AG04449 (cell line): ENCODE data around the gene ST6GALNAC2.

ENCODE experiments used
- CTCF ChIA-PET: fragments of 350-600 bp; formaldehyde crosslinking; extraction: SDS; loops from one replicate; lab custom pipeline; 2021; ENCODE audit warnings: antibody characterized with exemption; lab: Yijun Ruan, JAX
- POLR2A ChIA-PET: fragments of 400-600, 350-600 bp; formaldehyde crosslinking; extraction: SDS; loops from one replicate; lab custom pipeline; 2020; ENCODE audit warnings: antibody characterized with exemption, inconsistent platforms; lab: Yijun Ruan, JAX
- DNase-seq: peaks from one replicate; pipeline ENCODE4 v3.0.0-alpha.2; 2010; ENCODE audit warnings: low read depth, low spot score
- H3K4me3 ChIP-seq: 2 replicates; pipeline ENCODE4 v1.5.1; 2011; ENCODE audit warnings: low read depth, mild to moderate bottlenecking, control low read depth, low read length
- CTCF ChIP-seq: IDR thresholded peaks from one replicate; pipeline ENCODE4 v1.5.1; 2011; ENCODE audit warnings: mild to moderate bottlenecking, moderate library complexity, low read length, control low read depth, inconsistent platforms; ENCODE audit not compliant: insufficient read depth; ENCODE audit errors: missing control alignments

The ST6GALNAC2 gene

GRCh38 chr17:76582660-76583059 lies 3.0 kb downstream of the ST6GALNAC2 start:
- ChIA-PET CTCF (no interaction called here), POLR2A (no interaction called here)
- DNase-seq: no peak
- TF ChIP-seq CTCF: no peak
- H3K4me3 ChIP-seq: no peak overlapping the region

- ChIA-PET CTCF (interaction anchor here (0.7 to 1.4 kb wide), 2 partner anchors 42 to 59 kb away, joined by 3 to 6 read pairs; no protein-coding TSS in a partner anchor), POLR2A (no interaction called here)
- no peak overlapping the region for H3K4me3 ChIP-seq
- DNase-seq: no peak
- TF ChIP-seq CTCF: no peak
Measured at GRCh38 chr17:76581515-76581914, 4.1 kb downstream of the ST6GALNAC2 start.

DNA sequence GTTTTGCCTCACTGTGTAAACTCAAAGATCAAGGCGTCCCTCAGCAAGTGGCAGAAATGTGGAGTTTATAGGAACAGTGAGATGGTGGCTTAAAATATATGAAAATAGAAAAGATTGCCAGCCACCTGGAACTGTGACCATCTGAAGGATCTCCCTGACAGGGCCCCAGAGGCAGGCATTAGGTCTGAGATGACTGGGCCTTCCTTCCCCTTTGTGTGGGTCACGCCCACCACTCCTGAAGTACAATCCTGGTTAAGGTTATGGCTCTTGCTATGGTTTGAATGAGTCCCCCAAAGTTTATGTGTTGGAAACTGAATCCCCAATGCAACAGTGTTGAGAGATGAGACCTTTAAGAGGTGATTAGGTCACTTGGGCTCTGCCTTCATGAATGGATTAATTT lies 6.4 kb downstream of the ST6GALNAC2 start:
- no peak overlapping the region for H3K4me3 ChIP-seq
- DNase-seq: no peak
- CTCF ChIA-PET: interaction anchor here (0.9 to 1.1 kb wide), 2 partner anchors 44 to 63 kb away, joined by 3 to 6 read pairs; no protein-coding TSS in a partner anchor
- no peak for TF ChIP-seq CTCF
- POLR2A ChIA-PET: no interaction called here

DNA sequence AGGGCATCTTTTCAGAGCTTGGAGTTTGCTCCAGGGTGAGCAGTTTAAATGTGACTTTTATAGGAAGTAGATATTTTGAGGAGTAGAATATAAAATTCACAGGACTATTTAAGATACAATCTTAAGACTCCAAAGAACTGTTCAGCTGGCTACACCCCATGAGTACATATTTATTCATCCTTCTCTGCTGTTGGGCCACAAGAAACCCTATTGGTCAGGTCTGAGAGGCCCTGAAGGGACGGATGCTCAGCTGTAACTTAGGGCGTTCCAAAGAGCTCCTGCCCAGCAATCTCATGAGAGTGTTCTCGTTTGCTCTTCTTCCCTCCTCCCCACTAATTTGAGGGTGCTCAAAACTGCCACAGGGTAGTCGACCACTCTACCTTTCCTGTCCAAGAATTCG lies 7.3 kb downstream of the ST6GALNAC2 start:
- TF ChIP-seq CTCF: no peak
- no peak for DNase-seq
- ChIA-PET POLR2A (no interaction called here), CTCF (interaction anchor here (0.9 to 3.9 kb wide), 5 partner anchors 8 to 62 kb away, joined by 3 to 14 read pairs (median 3); partner anchors contain the start of gene ST6GALNAC2)
- H3K4me3 ChIP-seq: no peak overlapping the region

GRCh38 chr17:76577876-76578275 lies 7.8 kb downstream of the ST6GALNAC2 start:
- ChIA-PET CTCF (interaction anchor here (1.0 to 3.9 kb wide), 6 partner anchors 8 to 55 kb away, joined by 3 to 14 read pairs (median 3); partner anchors contain the start of gene ST6GALNAC2), POLR2A (no interaction called here)
- no peak for DNase-seq
- H3K4me3 ChIP-seq: no peak overlapping the region
- TF ChIP-seq CTCF: no peak

DNA sequence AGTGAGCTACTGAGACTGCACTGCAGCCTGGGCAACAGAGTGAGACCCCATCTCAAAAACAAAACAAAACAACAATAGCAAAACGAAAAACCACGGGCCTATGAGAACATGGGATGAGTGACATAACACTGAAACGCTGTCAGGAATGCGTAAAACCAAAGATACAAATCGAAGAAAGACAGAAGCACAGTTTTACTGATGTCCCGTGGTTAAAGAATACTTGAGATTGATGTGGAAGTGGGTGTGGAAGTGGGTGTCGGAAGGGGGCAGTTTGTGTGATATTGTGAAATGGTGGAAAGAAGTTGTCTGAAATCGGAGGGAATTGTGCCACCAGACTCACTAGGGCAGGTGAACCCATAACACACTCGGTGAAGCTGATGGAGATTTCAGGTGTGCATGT lies 9.5 kb downstream of the ST6GALNAC2 start:
- CTCF ChIA-PET: interaction anchor here (0.8 to 3.9 kb wide), 4 partner anchors 10 to 49 kb away, joined by 3 to 14 read pairs (median 4); no protein-coding TSS in a partner anchor
- H3K4me3 ChIP-seq: no peak overlapping the region
- TF ChIP-seq CTCF: no peak
- no peak for DNase-seq
- POLR2A ChIA-PET: no interaction called here
